Measurements from ENCODE around the gene ALG1. TPM values are rescaled to one million over a fixed set of nuclear protein-coding genes. Genes with fewer than 3 reads are reported as not detected.

The ALG1 gene
- polyA plus RNA-seq, 1 of the 3 experiments (the other 2 are of a cell fraction): 27.0 TPM

DNA sequence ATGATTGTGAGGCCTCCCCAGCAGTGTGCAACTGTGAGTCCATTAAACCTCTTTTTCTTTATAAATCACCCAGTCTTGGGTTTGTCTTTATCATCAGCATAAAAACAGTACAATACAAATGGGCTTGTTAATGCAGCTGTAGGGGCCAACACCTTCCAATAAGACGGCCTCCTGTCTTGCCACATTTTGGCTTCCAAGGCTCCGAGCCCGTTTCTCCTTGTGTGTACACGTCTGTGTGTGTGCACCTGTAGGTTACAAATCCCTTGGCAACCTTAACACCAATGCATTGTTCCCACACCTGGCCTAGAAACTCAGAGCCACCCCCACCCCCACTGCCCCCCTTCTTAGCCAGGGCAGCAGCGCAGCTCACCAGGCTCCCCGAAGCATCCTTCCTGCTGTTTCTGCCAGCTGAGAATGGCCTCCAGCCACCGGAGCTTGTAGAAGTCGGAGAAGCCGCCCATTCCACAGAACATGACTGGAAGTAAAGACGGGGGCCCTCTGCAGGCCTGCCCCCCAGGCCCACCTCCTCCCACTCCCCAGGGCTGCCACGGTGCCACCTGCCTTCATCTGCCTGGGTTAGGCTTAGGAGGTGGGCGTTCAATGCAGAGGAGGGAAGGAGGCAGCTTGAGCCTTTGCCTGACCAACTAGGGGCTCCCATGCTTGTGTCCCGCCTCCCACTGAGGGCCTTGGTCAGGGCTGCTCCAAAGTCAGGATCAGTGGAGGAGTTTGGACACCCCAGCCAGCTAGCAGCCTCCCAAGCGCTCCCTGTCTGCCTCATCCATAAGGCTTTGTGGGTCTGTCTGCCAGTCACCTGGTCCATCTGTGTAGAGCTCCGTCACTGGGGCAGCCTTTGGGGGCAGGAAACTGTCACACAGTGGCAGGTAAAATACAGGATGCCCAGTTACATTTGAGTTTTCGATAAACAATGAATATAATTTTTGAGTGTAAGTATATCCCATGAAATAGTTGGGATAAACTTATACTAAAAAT lies 16.5 kb upstream of the ALG1 start (continued):
- TF ChIP-seq, protein P1, sequence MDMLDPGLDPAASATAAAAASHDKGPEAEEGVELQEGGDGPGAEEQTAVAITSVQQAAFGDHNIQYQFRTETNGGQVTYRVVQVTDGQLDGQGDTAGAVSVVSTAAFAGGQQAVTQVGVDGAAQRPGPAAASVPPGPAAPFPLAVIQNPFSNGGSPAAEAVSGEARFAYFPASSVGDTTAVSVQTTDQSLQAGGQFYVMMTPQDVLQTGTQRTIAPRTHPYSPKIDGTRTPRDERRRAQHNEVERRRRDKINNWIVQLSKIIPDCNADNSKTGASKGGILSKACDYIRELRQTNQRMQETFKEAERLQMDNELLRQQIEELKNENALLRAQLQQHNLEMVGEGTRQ (IDR thresholded peaks at IDR 0.05; ENCODE audit: borderline replicate concordance, low read depth, low read length): no peak
- TF ChIP-seq YY1 (IDR thresholded peaks at IDR 0.05; ENCODE audit: low read depth): no peak

DNA sequence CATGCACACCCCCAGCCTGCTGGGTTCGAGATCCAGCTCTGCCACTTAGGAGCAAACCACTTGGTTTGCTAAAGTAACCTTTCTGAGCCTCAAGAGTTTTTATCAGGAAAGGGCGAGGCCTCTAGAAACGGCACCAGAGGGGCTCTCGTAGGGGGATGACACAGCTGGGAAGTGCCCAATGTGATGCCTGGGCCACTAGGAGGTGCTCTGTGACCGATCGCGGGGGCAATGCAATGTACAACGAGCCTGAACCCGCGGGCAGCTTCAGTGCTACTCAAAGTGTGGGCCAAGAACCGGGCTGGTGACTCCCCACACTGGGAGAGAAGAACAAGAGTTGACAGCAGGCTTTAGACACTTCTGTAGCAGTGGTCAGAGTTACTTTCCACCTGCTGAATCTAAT lies 15.3 kb upstream of the ALG1 start:
- TF ChIP-seq, protein P2, sequence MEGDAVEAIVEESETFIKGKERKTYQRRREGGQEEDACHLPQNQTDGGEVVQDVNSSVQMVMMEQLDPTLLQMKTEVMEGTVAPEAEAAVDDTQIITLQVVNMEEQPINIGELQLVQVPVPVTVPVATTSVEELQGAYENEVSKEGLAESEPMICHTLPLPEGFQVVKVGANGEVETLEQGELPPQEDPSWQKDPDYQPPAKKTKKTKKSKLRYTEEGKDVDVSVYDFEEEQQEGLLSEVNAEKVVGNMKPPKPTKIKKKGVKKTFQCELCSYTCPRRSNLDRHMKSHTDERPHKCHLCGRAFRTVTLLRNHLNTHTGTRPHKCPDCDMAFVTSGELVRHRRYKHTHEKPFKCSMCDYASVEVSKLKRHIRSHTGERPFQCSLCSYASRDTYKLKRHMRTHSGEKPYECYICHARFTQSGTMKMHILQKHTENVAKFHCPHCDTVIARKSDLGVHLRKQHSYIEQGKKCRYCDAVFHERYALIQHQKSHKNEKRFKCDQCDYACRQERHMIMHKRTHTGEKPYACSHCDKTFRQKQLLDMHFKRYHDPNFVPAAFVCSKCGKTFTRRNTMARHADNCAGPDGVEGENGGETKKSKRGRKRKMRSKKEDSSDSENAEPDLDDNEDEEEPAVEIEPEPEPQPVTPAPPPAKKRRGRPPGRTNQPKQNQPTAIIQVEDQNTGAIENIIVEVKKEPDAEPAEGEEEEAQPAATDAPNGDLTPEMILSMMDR (IDR thresholded peaks at IDR 0.05): peak; percentile 35
- TF ChIP-seq FOXM1 (IDR thresholded peaks at IDR 0.05; ENCODE audit: low read depth) (no peak), JUND (IDR thresholded peaks at IDR 0.05) (no peak), FOSL2 (IDR thresholded peaks at IDR 0.05; ENCODE audit: borderline replicate concordance, low read depth) (no peak), CHD2 (IDR thresholded peaks at IDR 0.05; ENCODE audit: low read length, partially characterized antibody) (no peak), SIN3A (IDR thresholded peaks at IDR 0.05; ENCODE audit: borderline replicate concordance, low read depth, low read length) (no peak), MXI1 (IDR thresholded peaks at IDR 0.05; ENCODE audit: low read depth, low read length) (no peak), EP300 (IDR thresholded peaks at IDR 0.05; ENCODE audit: borderline replicate concordance in 1 of 2, low read depth in 1 of 2, low read length in 1 of 2) (no peak), GATA2 (CRISPR knock-in tag; IDR thresholded peaks at IDR 0.05) (no peak), RAD21 (IDR thresholded peaks at IDR 0.05; ENCODE audit: low read length) (peak; percentile 57), MEF2A (IDR thresholded peaks at IDR 0.05; ENCODE audit: borderline replicate concordance, low read depth) (no peak), FOXJ3 (CRISPR knock-in tag; IDR thresholded peaks at IDR 0.05) (no peak), TEAD4 (IDR thresholded peaks at IDR 0.05; ENCODE audit: borderline replicate concordance, insufficient read depth) (no peak), POLR2AphosphoS5 (IDR thresholded peaks at IDR 0.05; ENCODE audit: low read depth, low read length) (no peak), RXRA (IDR thresholded peaks at IDR 0.05; ENCODE audit: borderline replicate concordance, low read depth) (no peak)
- H3K27ac ChIP-seq (ENCODE audit: low read depth in 2 of 2, low read length in 1 of 2): no peak overlapping the region
- H3K4me3 ChIP-seq (ENCODE audit: low read depth in 2 of 2, low read length in 1 of 2): no peak overlapping the region; a peak in 1 of 4 replicates
- H3K9ac ChIP-seq: no peak overlapping the region
- DNase-seq: peak; percentile 71
- no peaks in the 10 kb centered on the region for H3K4me1 ChIP-seq (ENCODE audit: control insufficient read depth in 1 of 2, insufficient read depth in 2 of 2, low read depth in 1 of 2, low read length in 1 of 2)
- POLR2A ChIA-PET: interaction anchor here (1.1 kb wide), 1 partner anchor 28 kb away, joined by 3 read pairs; no protein-coding TSS in a partner anchor
- CTCF ChIA-PET: interaction anchor here (0.7 to 2.3 kb wide), 11 partner anchors 8 to 113 kb away, joined by 3 to 13 read pairs (median 3); partner anchors contain the start of genes C16orf89 and NAGPA
- no peak overlapping the region for H3K4me2 ChIP-seq
- no peaks in the 10 kb centered on the region for H3K36me3 ChIP-seq (replicated peaks in 1 of 2; ENCODE audit: control insufficient read depth in 1 of 2, insufficient read depth in 2 of 2, low read length in 1 of 2)
- 33% methylated on average over 11 of the region's 11 CpGs for WGBS (ENCODE audit: low lambda C conversion rate)
- no peaks in the 10 kb centered on the region for H3K79me2 ChIP-seq (ENCODE audit: insufficient read depth)
- H2AFZ ChIP-seq (ENCODE audit: low read depth): no peak overlapping the region
- peaks cover 6% of the 10 kb centered on the region for H3K27me3 ChIP-seq (ENCODE audit: insufficient read depth)
- H3F3A ChIP-seq (replicated peaks; ENCODE audit: insufficient read depth): no peaks in the 10 kb centered on the region
- no peaks in the 10 kb centered on the region for H3K9me3 ChIP-seq
- no peaks in the 10 kb centered on the region for H3K9me2 ChIP-seq
- H4K20me1 ChIP-seq (ENCODE audit: insufficient read depth): no peaks in the 10 kb centered on the region
